T-helper 2 cell treated with Interferon-gamma antibody and Interleukin-4, amounts not matched to agents 5 μg/mL and 100 μg/mL, for 36 hours (primary cell): ENCODE data around the gene KRTAP19-8.
A peak's percentile ranks its signal among the peaks of the same experiment; 100 is the strongest.

Experiments used
- DNase-seq: peaks from one replicate; pipeline ENCODE4 v3.0.0; 2021; ENCODE audit warnings: low spot score
- H3K27ac Mint-ChIP-seq: one replicate; pipeline ENCODE4 v1.8.0; 2021; ENCODE audit warnings: mild to moderate bottlenecking, mixed read lengths
- H3K27me3 Mint-ChIP-seq: one replicate; pipeline ENCODE4 v1.8.0; 2021; ENCODE audit warnings: low read depth, mixed read lengths
- H3K36me3 Mint-ChIP-seq: one replicate; pipeline ENCODE4 v1.8.0; 2021; ENCODE audit warnings: low read depth, mixed read lengths
- H3K4me1 Mint-ChIP-seq: one replicate; pipeline ENCODE4 v1.8.0; 2021; ENCODE audit warnings: low read depth, mixed read lengths
- H3K4me3 Mint-ChIP-seq: one replicate; pipeline ENCODE4 v1.8.0; 2022; ENCODE audit warnings: mild to moderate bottlenecking, moderate library complexity, mixed read lengths
- H3K9me3 Mint-ChIP-seq: one replicate; pipeline ENCODE4 v1.8.0; 2021; ENCODE audit warnings: mixed read lengths

The KRTAP19-8 gene

DNA sequence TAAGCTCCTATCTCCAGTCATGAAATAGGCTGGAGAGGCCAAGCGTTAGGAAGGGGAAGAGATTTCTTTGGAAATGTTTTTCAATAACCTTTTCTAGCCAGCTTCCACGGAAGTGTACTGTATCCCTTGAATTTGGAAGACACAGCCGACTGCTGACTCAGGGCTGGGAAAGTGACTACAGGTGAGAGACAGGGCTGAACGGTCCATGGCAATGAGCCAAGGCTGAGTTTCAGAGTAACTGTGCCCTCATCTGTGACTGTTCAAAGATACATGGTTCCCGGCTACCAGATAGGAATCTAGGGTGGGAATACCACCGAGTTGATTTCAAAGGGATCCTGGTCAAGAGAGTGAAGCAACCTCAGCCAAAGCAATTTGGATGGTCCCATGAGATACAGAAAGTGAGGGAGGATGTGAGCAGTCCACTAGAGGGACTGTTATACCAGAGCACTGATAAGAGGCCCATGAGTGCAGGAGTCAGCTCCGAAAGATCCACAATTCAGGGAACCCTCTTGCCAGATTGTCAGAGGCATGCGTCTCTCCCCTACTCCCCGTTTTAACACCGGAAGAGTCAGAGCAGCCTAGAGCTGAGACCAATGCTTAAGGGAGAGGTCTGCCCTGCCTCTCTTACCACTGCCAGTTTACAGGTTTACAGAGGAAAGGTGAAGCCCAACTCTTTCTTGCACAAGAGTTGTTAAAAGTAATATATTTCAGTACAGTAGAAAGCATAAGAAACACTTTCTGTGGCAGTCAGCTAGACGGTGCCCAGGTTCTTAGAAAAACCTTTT is 3.2 kb upstream of the KRTAP19-8 start:
- Mint-ChIP-seq H3K4me1 (no peaks in the 10 kb centered on the region), H3K27ac (no peak overlapping the region), H3K36me3 (no peaks in the 10 kb centered on the region), H3K4me3 (no peak overlapping the region), H3K27me3 (peaks cover 15% of the 10 kb centered on the region), H3K9me3 (no peaks in the 10 kb centered on the region)
- DNase-seq = no peak

GRCh38 chr21:31034378-31034777 is 3.9 kb downstream of the KRTAP19-8 start:
- peaks cover 9% of the 10 kb centered on the region for H3K27me3 Mint-ChIP-seq
- no peaks in the 10 kb centered on the region for H3K4me1 Mint-ChIP-seq
- no peaks in the 10 kb centered on the region for H3K36me3 Mint-ChIP-seq
- no peak overlapping the region for H3K27ac Mint-ChIP-seq
- no peak overlapping the region for H3K4me3 Mint-ChIP-seq
- H3K9me3 Mint-ChIP-seq = no peaks in the 10 kb centered on the region
- DNase-seq = no peak

- H3K9me3 Mint-ChIP-seq = no peaks in the 10 kb centered on the region
- no peak overlapping the region for H3K27ac Mint-ChIP-seq
- no peaks in the 10 kb centered on the region for H3K36me3 Mint-ChIP-seq
- no peaks in the 10 kb centered on the region for H3K4me1 Mint-ChIP-seq
- peaks cover 5% of the 10 kb centered on the region for H3K27me3 Mint-ChIP-seq
- DNase-seq = no peak
- no peak overlapping the region for H3K4me3 Mint-ChIP-seq
Measured at GRCh38 chr21:31030367-31031106, 7.7 kb downstream of the KRTAP19-8 start.

DNA sequence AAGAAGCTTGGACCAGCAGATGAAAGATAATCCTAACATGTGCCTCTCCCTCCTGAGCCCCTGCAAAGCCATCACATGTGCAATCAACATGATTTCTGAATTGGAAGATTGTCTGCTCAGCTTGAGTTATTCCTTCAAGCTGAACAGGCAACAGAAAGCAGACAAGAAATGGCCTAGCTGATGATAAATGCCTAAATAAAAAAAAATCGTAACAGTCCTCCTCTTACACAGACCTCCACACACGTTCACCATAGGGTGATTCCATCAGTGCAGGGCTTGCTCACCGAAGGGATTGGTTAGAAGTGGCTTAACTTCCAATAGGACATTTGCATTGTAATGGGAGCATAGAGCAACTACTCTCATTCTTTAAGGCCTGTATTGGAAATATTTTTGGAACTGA is 14.6 kb downstream of the KRTAP19-8 start:
- H3K4me1 Mint-ChIP-seq = peaks cover 2% of the 10 kb centered on the region

GRCh38 chr21:31022306-31022705 is 16.0 kb downstream of the KRTAP19-8 start:
- no peak for DNase-seq
- Mint-ChIP-seq H3K27me3 (peaks cover 12% of the 10 kb centered on the region), H3K9me3 (no peaks in the 10 kb centered on the region), H3K4me1 (peaks cover 2% of the 10 kb centered on the region), H3K36me3 (no peaks in the 10 kb centered on the region), H3K27ac (no peak overlapping the region), H3K4me3 (no peak overlapping the region)

More for the DNA sequence above, 14.6 kb downstream of the KRTAP19-8 start:
- no peak for DNase-seq
- H3K27ac Mint-ChIP-seq = no peak overlapping the region
- H3K9me3 Mint-ChIP-seq = no peaks in the 10 kb centered on the region
- no peaks in the 10 kb centered on the region for H3K36me3 Mint-ChIP-seq
- H3K4me3 Mint-ChIP-seq = no peak overlapping the region
- H3K27me3 Mint-ChIP-seq = peaks cover 17% of the 10 kb centered on the region

GRCh38 chr21:31018232-31018631 is 20.0 kb downstream of the KRTAP19-8 start:
- no peak overlapping the region for H3K27ac Mint-ChIP-seq
- no peaks in the 10 kb centered on the region for H3K9me3 Mint-ChIP-seq
- H3K27me3 Mint-ChIP-seq = peaks cover 16% of the 10 kb centered on the region
- peaks cover 3% of the 10 kb centered on the region for H3K4me1 Mint-ChIP-seq
- H3K4me3 Mint-ChIP-seq = no peak overlapping the region
- no peaks in the 10 kb centered on the region for H3K36me3 Mint-ChIP-seq
- DNase-seq = no peak

GRCh38 chr21:31014891-31015290 is 23.4 kb downstream of the KRTAP19-8 start:
- Mint-ChIP-seq H3K27me3 (peaks cover 19% of the 10 kb centered on the region), H3K9me3 (no peaks in the 10 kb centered on the region), H3K36me3 (no peaks in the 10 kb centered on the region), H3K4me3 (no peak overlapping the region), H3K4me1 (peaks cover 19% of the 10 kb centered on the region), H3K27ac (no peak overlapping the region)
- DNase-seq = no peak

DNA sequence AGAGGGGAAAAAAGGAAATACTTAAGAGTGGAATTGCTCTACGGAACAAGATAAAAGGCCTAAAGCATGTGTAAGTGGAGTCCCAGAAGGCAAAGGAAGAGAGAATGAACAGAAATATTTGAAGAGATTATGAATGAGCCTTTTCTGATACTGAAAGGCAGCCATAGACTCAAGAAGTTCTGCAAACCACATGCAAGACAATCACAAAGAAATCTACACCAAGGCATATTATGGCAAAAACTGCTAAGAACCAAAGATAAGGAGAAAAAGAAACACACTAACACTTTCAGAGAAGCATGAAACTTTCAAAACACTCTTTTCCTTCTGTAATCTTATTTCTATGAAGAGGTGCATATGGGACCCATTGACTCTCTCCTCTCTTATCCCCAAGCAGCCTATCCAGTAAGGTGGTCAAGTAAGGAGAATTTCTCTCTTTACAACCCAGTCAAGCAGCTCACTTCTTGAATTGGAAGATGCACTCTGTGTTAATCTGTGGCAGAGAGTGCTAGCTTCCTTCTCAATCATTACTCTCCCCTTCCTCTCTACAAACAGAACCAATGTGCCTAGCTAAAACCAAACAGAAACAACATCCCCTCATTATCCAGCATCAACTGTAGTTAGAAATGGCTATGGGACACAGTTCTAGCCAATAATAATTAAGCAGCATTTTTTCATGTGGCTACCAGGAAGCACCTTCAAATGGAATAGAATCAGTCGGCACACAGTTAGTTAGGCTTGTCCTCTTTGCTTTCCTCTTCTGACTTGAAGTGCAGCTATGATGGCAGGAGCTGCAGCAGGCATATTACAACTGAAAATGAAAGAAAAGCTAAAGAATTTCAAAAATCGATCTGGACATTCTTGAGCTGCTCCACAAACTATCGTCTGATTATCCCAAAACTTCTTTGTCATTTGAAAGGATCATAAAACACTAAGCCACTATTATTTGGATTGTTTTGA is 25.9 kb downstream of the KRTAP19-8 start:
- Mint-ChIP-seq H3K27me3 (peaks cover 24% of the 10 kb centered on the region), H3K9me3 (no peaks in the 10 kb centered on the region), H3K4me1 (peaks cover 19% of the 10 kb centered on the region), H3K27ac (peak overlapping the region; percentile 22), H3K36me3 (no peaks in the 10 kb centered on the region), H3K4me3 (peak overlapping the region; percentile 19)
- DNase-seq = no peak

DNA sequence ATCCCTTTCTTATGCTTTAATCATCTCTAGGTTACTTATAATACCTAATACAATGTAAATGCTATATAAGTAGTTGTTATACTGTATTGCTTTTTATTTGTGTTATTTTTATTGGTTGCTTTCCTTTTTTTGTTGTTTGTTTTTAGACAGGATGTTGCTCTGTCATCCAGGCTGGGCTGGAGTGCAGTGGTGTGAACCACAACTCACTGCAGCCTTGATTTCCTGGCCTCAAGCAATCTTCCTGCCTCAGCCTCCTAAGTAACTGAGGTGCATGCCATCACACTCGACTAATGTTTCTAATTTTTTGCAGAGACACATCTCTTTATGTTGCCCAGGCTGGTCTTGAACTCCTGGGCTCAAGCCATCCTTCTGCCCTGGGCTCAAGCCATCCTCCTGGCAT is 26.9 kb downstream of the KRTAP19-8 start:
- Mint-ChIP-seq H3K4me1 (peaks cover 19% of the 10 kb centered on the region), H3K4me3 (peak overlapping the region; percentile 55), H3K27me3 (peaks cover 26% of the 10 kb centered on the region), H3K27ac (peak overlapping the region; percentile 82), H3K9me3 (no peaks in the 10 kb centered on the region), H3K36me3 (no peaks in the 10 kb centered on the region)
- no peak for DNase-seq

- Mint-ChIP-seq H3K4me1 (peaks cover 19% of the 10 kb centered on the region), H3K27me3 (peaks cover 20% of the 10 kb centered on the region), H3K4me3 (no peak overlapping the region), H3K36me3 (no peaks in the 10 kb centered on the region), H3K27ac (no peak overlapping the region), H3K9me3 (no peaks in the 10 kb centered on the region)
- no peak for DNase-seq
Measured at GRCh38 chr21:31008355-31008754, 29.9 kb downstream of the KRTAP19-8 start.

DNA sequence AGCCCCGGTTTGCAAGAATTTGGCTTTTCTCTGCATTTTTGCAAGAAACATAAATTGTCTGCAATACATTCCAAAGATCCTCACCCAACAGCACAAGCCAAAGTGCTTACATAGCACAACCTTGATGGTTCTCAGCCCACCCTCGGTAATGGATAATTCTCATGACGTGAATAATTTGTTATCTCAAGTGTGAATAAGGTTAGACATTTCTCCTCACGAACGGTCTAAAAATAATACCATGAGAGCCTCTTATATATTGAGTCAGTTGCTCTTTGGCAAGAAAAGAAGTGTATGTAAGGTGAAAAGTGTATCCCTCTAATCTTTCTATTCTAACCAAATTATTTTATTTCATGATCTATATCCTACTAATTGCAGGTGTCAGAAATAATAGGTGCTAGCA is 33.3 kb downstream of the KRTAP19-8 start:
- DNase-seq = no peak
- Mint-ChIP-seq H3K27ac (no peak overlapping the region), H3K4me3 (no peak overlapping the region), H3K27me3 (peaks cover 12% of the 10 kb centered on the region), H3K9me3 (no peaks in the 10 kb centered on the region), H3K36me3 (no peaks in the 10 kb centered on the region), H3K4me1 (no peaks in the 10 kb centered on the region)

GRCh38 chr21:31003471-31003870 is 34.8 kb downstream of the KRTAP19-8 start:
- Mint-ChIP-seq H3K4me3 (no peak overlapping the region), H3K27me3 (peaks cover 6% of the 10 kb centered on the region), H3K4me1 (no peaks in the 10 kb centered on the region), H3K9me3 (no peaks in the 10 kb centered on the region), H3K36me3 (no peaks in the 10 kb centered on the region), H3K27ac (no peak overlapping the region)
- DNase-seq = no peak

DNA sequence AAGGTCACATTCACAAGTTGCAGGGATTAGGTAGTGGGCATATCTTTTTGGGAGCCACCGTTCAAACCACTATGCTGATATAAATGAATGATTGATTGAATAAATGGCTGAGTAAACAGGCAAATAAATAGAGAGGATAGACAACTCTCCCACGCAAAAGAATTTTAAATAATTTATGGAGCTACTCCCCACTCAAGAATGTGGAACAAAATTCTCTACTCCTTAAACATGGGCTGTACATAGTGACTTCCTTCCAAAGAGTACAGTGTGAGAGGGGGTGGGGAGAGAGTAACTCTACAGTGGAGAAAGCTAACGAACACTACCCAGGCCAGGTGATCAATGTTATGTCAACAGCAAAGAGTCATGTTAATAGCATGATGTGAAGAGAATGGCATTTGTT is 40.7 kb downstream of the KRTAP19-8 start:
- H3K27ac Mint-ChIP-seq = no peak overlapping the region
- no peaks in the 10 kb centered on the region for H3K9me3 Mint-ChIP-seq
- H3K27me3 Mint-ChIP-seq = peaks cover 22% of the 10 kb centered on the region
- H3K36me3 Mint-ChIP-seq = no peaks in the 10 kb centered on the region
- H3K4me3 Mint-ChIP-seq = no peak overlapping the region
- DNase-seq = no peak
- H3K4me1 Mint-ChIP-seq = peaks cover 2% of the 10 kb centered on the region

DNA sequence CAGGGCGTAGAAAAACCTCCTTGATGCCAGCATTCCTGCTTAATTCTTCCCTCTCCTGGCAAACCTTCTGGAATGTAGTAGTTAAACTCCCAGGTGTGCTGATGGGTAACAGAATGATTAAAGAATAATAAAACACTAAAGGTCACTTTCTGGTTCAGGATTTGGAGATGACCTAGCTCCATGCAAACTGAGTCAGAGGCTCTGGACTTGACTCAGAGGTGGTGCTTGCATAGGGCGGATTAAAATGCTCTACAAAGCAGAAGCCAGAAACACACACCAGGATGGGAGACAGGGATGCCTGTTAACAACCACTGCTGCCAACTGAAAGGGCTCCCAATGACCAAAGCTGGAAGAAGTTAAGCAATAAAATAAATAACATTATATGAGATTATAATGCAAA is 41.5 kb downstream of the KRTAP19-8 start:
- H3K9me3 Mint-ChIP-seq = no peaks in the 10 kb centered on the region
- peaks cover 30% of the 10 kb centered on the region for H3K27me3 Mint-ChIP-seq
- H3K36me3 Mint-ChIP-seq = no peaks in the 10 kb centered on the region
- no peak for DNase-seq
- H3K27ac Mint-ChIP-seq = no peak overlapping the region
- H3K4me1 Mint-ChIP-seq = peaks cover 2% of the 10 kb centered on the region
- H3K4me3 Mint-ChIP-seq = no peak overlapping the region
